WI38 (cell line): ENCODE results near the gene CLIP1.

Source experiments
- H3K4me3 ChIP-seq: 2 replicates; pipeline ENCODE4 v1.5.1; 2011; ENCODE audit warnings: low read depth, mild to moderate bottlenecking, control low read depth, low read length
- CTCF ChIP-seq: IDR thresholded peaks from 2 replicates; pipeline ENCODE4 v1.5.1; 2012; ENCODE audit warnings: low read depth, mild to moderate bottlenecking, control low read depth, low read length

The CLIP1 gene

GRCh38 chr12:122394626-122395194 lies 27.8 kb downstream of the CLIP1 start:
- H3K4me3 ChIP-seq, result no peak overlapping the region
- TF ChIP-seq CTCF, result no peak

DNA sequence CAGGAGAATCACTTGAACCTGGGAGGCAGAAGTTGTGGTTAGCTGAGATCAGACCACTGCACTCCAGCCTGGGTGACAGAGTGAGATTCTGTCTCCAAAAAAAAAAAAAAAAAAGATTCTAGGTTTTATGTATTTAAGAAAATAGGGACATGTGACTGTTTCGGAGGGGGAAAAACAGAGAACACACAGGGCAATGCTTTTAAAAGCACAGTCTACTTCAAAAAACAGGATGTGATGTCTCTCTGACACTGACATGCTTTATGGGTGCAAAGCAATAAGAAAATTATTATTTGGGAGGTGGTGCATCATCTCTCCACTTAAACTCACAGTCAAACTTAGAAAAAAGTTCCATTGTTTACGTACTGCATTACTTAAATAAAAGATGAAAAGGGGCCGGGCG lies 28.7 kb downstream of the CLIP1 start:
- no peak for TF ChIP-seq CTCF
- no peak overlapping the region for H3K4me3 ChIP-seq

GRCh38 chr12:122392411-122392810 lies 30.1 kb downstream of the CLIP1 start:
- TF ChIP-seq CTCF, result no peak
- no peak overlapping the region for H3K4me3 ChIP-seq

- no peak overlapping the region for H3K4me3 ChIP-seq
- TF ChIP-seq CTCF, result no peak
These were observed 32.8 kb downstream of the CLIP1 start for GRCh38 chr12:122389677-122390076.

DNA sequence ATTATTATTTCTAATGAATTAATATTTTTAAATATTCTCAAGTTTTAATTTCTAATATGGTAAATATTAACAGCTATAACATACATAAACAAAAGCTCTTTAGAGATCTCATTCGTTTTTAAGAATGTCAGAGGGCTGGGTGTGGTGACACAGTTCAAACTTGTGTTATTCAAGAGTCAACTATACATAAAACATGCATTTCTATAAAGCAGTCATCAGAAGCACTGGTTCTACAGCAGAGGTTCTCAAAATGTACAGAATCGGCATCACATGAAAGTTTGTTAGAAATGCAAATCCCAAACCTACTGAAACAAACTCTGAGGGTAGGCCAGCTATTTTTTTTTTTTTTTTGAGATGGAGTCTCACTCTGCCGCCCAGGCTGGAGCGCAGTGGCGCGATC lies 34.6 kb downstream of the CLIP1 start:
- no peak for TF ChIP-seq CTCF
- H3K4me3 ChIP-seq, result no peak overlapping the region

- H3K4me3 ChIP-seq, result no peak overlapping the region
- no peak for TF ChIP-seq CTCF
These were observed 37.1 kb downstream of the CLIP1 start for GRCh38 chr12:122385171-122386016.

GRCh38 chr12:122382919-122383350 lies 39.5 kb downstream of the CLIP1 start:
- H3K4me3 ChIP-seq, result no peak overlapping the region
- no peak for TF ChIP-seq CTCF
